Skeletal muscle tissue (tissue), 4 donors: ENCODE measurements around the gene LRR1. TPM values are rescaled to one million over a fixed set of nuclear protein-coding genes. Genes with fewer than 3 reads are reported as not detected.
"Not testable (repeated sequence)": the region's sequence is repeated elsewhere in the genome, so short reads cannot be mapped to it uniquely, and the experiment has no call there.

Experiments used
- H3K27ac ChIP-seq: one replicate; pipeline ENCODE4 v1.7.0; 2013; ENCODE audit warnings: mild to moderate bottlenecking, low read depth, low read length, inconsistent platforms
- H3K27me3 ChIP-seq, 3 donors: one replicate each; pipeline ENCODE4 v1.7.0; 2013; ENCODE audit warnings: low read length in 3 of 3; ENCODE audit not compliant: control insufficient read depth in 3 of 3, insufficient read depth in 3 of 3
- H3K36me3 ChIP-seq, 3 donors: one replicate each; pipeline ENCODE4 v1.7.0; 2013; ENCODE audit warnings: low read length in 3 of 3; ENCODE audit not compliant: control insufficient read depth in 3 of 3, insufficient read depth in 3 of 3
- H3K4me1 ChIP-seq, 3 donors: one replicate each; pipeline ENCODE4 v1.7.0; 2013; ENCODE audit warnings: low read length in 3 of 3, mild to moderate bottlenecking in 3 of 3; ENCODE audit not compliant: control insufficient read depth in 3 of 3, insufficient read depth in 3 of 3
- H3K4me3 ChIP-seq, 3 donors: one replicate each; pipeline ENCODE4 v1.7.0; 2013; ENCODE audit warnings: low read length in 3 of 3
- H3K9ac ChIP-seq, 3 donors: one replicate each; pipeline ENCODE4 v1.7.0; 2013; ENCODE audit warnings: low read length in 3 of 3, mild to moderate bottlenecking in 3 of 3, moderate library complexity in 2 of 3, low read depth in 1 of 3
- H3K9me3 ChIP-seq, 3 donors: one replicate each; pipeline ENCODE4 v1.7.0; 2013; ENCODE audit warnings: low read length in 3 of 3; ENCODE audit not compliant: control insufficient read depth in 3 of 3
- total RNA-seq: library from RNA; depleted of rRNA; stranded (reverse); fragments of >200 nt; gene quantifications from one replicate; pipeline ENCODE4 v1.2.3, GENCODE V29; 2014
- donor health status: Osteomylitis.

LRR1 gene
- total RNA-seq, 1 donor from 2014 or later = 8.4 TPM

- H3K36me3 ChIP-seq = peaks cover 2 to 18% (median 12%) of the 10 kb centered on the region in 3 donors
These were observed 15.5 kb downstream of the LRR1 start for GRCh38 chr14:49614196-49614595.

GRCh38 chr14:49615776-49616175, 17.0 kb downstream of the LRR1 start:
- Histone ChIP-seq H3K4me1 (peaks cover 0 to 12% (median 8%) of the 10 kb centered on the region in 3 donors), H3K36me3 (peaks cover 2 to 18% (median 12%) of the 10 kb centered on the region in 3 donors), H3K27me3 (no peaks in the 10 kb centered on the region), H3K9me3 (no peaks in the 10 kb centered on the region), H3K27ac (no peak overlapping the region), H3K9ac (no peak overlapping the region), H3K4me3 (no peak overlapping the region)

More at GRCh38 chr14:49614196-49614595, 15.5 kb downstream of the LRR1 start:
- no peak overlapping the region for H3K4me3 ChIP-seq
- no peaks in the 10 kb centered on the region for H3K27me3 ChIP-seq
- H3K9me3 ChIP-seq = no peaks in the 10 kb centered on the region
- no peak overlapping the region for H3K9ac ChIP-seq
- H3K4me1 ChIP-seq = peaks cover 0 to 1% (median under 1%) of the 10 kb centered on the region in 3 donors
- no peak overlapping the region for H3K27ac ChIP-seq

- Histone ChIP-seq H3K27ac (no peak overlapping the region), H3K9ac (no peak overlapping the region), H3K4me3 (no peak overlapping the region), H3K9me3 (no peaks in the 10 kb centered on the region), H3K4me1 (peaks cover 13 to 28% (median 26%) of the 10 kb centered on the region in 3 donors), H3K36me3 (peaks cover 2 to 18% (median 12%) of the 10 kb centered on the region in 3 donors), H3K27me3 (no peaks in the 10 kb centered on the region)
These were observed 19.2 kb downstream of the LRR1 start for GRCh38 chr14:49617852-49618519.

DNA sequence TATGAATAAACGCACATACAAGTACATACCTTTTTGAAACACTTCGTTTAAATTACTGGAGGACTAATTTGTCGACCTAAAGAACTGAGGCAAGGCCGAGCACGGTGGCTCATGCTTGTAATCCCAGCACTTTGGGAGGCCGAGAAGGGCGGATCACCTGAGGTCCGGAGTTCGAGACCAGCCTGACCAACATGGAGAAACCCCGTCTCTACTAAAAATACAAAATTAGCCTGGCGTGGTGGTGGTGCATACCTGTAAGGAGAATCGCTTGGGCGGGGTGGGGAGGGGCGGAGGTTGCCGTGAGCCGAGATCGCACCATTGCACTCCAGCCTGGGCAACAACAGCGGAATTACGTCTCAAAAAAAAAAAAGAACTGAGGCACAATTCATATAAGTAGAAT, 20.5 kb downstream of the LRR1 start:
- H3K27me3 ChIP-seq, H3K27ac ChIP-seq, H3K9me3 ChIP-seq: not testable (repeated sequence)
- H3K9ac ChIP-seq = peak overlapping the region in 2 of 3 donors; percentile 98 to 99
- peaks cover 24 to 35% (median 26%) of the 10 kb centered on the region in 3 donors for H3K4me1 ChIP-seq
- peak overlapping the region; percentile 96 to 97 (median 97) for H3K4me3 ChIP-seq
- peaks cover 2 to 21% (median 12%) of the 10 kb centered on the region in 3 donors for H3K36me3 ChIP-seq

DNA sequence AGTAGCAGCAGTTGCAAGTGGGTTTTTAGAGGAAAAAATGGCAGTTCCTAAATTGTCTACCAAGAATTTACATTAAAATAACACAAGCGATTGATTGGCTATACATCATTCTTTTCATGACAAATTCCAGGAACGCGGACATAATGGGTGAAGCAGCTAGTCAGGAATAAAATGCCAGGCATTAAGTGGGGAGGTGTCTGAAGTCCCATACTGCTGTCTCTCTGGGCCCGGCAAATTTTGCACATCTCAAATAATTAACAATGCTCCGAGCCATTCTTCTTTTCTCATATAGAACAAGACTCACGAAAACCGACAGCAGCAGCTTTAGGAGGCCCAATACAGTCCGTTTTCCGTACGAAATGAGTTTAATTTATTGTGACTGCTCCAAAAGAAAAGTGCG, 21.0 kb downstream of the LRR1 start:
- Histone ChIP-seq H3K27me3 (no peaks in the 10 kb centered on the region), H3K27ac (peak overlapping the region; percentile 98), H3K4me1 (peaks cover 25 to 35% (median 26%) of the 10 kb centered on the region in 3 donors)

GRCh38 chr14:49620182-49621113, 21.7 kb downstream of the LRR1 start, which contains the start of the genes MGAT2 and RPL36AL:
TSS of gene MGAT2 (plus strand) at chr14:49620799. CDS start at chr14:49621269, 470 bp downstream.
TSS of gene RPL36AL (minus strand) at chr14:49620626. CDS start at chr14:49619104, 1,522 bp downstream.
- H3K9me3 ChIP-seq = no peaks in the 10 kb centered on the region
- H3K4me3 ChIP-seq = peak within 1 kb of the TSS; percentile 96 to 97 (median 97)
- peaks cover 25 to 35% (median 26%) of the 10 kb centered on the region in 3 donors for H3K4me1 ChIP-seq
- H3K9ac ChIP-seq = peak within 1 kb of the TSS; percentile 98 to 99 (median 99)
- no peaks in the 10 kb centered on the region for H3K27me3 ChIP-seq
- peaks cover 2 to 23% (median 12%) of the 10 kb centered on the region in 3 donors for H3K36me3 ChIP-seq
- peak within 1 kb of the TSS; percentile 98 for H3K27ac ChIP-seq

More for the DNA sequence above, 21.0 kb downstream of the LRR1 start:
- Histone ChIP-seq H3K36me3 (peaks cover 2 to 22% (median 12%) of the 10 kb centered on the region in 3 donors), H3K4me3 (peak overlapping the region; percentile 96 to 97 (median 97)), H3K9ac (peak overlapping the region; percentile 98 to 99 (median 99)), H3K9me3 (no peaks in the 10 kb centered on the region)

DNA sequence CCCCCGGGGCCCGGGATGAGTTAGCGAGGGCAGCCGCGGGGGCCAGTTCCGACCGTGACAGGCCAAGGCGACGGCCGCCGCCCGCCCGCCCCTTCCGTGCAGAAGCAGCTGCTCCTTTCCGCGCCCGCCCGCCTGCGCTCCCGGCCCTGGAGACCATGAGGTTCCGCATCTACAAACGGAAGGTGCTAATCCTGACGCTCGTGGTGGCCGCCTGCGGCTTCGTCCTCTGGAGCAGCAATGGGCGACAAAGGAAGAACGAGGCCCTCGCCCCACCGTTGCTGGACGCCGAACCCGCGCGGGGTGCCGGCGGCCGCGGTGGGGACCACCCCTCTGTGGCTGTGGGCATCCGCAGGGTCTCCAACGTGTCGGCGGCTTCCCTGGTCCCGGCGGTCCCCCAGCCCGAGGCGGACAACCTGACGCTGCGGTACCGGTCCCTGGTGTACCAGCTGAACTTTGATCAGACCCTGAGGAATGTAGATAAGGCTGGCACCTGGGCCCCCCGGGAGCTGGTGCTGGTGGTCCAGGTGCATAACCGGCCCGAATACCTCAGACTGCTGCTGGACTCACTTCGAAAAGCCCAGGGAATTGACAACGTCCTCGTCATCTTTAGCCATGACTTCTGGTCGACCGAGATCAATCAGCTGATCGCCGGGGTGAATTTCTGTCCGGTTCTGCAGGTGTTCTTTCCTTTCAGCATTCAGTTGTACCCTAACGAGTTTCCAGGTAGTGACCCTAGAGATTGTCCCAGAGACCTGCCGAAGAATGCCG, 22.6 kb downstream of the LRR1 start:
- Histone ChIP-seq H3K36me3 (peaks cover 2 to 24% (median 12%) of the 10 kb centered on the region in 3 donors), H3K4me3 (peak overlapping the region; percentile 83 to 97 (median 96)), H3K9me3 (no peaks in the 10 kb centered on the region), H3K9ac (peak overlapping the region; percentile 93 to 99 (median 98)), H3K4me1 (peaks cover 25 to 35% (median 26%) of the 10 kb centered on the region in 3 donors), H3K27ac (peak overlapping the region; percentile 98), H3K27me3 (no peaks in the 10 kb centered on the region)

DNA sequence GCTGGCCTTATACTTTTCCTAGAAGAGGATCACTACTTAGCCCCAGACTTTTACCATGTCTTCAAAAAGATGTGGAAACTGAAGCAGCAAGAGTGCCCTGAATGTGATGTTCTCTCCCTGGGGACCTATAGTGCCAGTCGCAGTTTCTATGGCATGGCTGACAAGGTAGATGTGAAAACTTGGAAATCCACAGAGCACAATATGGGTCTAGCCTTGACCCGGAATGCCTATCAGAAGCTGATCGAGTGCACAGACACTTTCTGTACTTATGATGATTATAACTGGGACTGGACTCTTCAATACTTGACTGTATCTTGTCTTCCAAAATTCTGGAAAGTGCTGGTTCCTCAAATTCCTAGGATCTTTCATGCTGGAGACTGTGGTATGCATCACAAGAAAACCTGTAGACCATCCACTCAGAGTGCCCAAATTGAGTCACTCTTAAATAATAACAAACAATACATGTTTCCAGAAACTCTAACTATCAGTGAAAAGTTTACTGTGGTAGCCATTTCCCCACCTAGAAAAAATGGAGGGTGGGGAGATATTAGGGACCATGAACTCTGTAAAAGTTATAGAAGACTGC, 23.4 kb downstream of the LRR1 start:
- Histone ChIP-seq H3K9ac (peak overlapping the region; percentile 93 to 99 (median 98)), H3K36me3 (peaks cover 2 to 22% (median 12%) of the 10 kb centered on the region in 3 donors), H3K9me3 (no peaks in the 10 kb centered on the region), H3K27me3 (no peaks in the 10 kb centered on the region), H3K4me3 (peak overlapping the region; percentile 83 to 97 (median 96)), H3K27ac (peak overlapping the region; percentile 9), H3K4me1 (peaks cover 25 to 35% (median 26%) of the 10 kb centered on the region in 3 donors)

- Histone ChIP-seq H3K9me3 (no peaks in the 10 kb centered on the region), H3K27me3 (no peaks in the 10 kb centered on the region), H3K27ac (no peak overlapping the region), H3K36me3 (peaks cover 0 to 10% (median 1%) of the 10 kb centered on the region in 3 donors), H3K9ac (no peak overlapping the region), H3K4me3 (no peak overlapping the region), H3K4me1 (peaks cover 25 to 35% (median 26%) of the 10 kb centered on the region in 3 donors)
These were observed 24.6 kb downstream of the LRR1 start for GRCh38 chr14:49623387-49623786.
